Tibial nerve (tissue), 3 donors: Measurements from ENCODE around the gene GLTP.

Experiments
- CTCF ChIP-seq, 5 experiments: fragments of 200-600 bp in 3 of 5; fragments of 450-650 bp in 2 of 5; sonication (generic) in 3 of 5; IDR thresholded peaks; one replicate each; pipeline ENCODE4 v1.5.1; 2016 to 2019; ENCODE audit warnings: antibody characterized with exemption in 5 of 5, mild to moderate bottlenecking in 3 of 5, moderate library complexity in 2 of 5
- POLR2A ChIP-seq, 2 donors: fragments of 450-650 bp; IDR thresholded peaks; one replicate each; pipeline ENCODE4 v1.6.1; 2017; ENCODE audit warnings: antibody characterized with exemption in 2 of 2, mild to moderate bottlenecking in 2 of 2, moderate library complexity in 2 of 2

DNA sequence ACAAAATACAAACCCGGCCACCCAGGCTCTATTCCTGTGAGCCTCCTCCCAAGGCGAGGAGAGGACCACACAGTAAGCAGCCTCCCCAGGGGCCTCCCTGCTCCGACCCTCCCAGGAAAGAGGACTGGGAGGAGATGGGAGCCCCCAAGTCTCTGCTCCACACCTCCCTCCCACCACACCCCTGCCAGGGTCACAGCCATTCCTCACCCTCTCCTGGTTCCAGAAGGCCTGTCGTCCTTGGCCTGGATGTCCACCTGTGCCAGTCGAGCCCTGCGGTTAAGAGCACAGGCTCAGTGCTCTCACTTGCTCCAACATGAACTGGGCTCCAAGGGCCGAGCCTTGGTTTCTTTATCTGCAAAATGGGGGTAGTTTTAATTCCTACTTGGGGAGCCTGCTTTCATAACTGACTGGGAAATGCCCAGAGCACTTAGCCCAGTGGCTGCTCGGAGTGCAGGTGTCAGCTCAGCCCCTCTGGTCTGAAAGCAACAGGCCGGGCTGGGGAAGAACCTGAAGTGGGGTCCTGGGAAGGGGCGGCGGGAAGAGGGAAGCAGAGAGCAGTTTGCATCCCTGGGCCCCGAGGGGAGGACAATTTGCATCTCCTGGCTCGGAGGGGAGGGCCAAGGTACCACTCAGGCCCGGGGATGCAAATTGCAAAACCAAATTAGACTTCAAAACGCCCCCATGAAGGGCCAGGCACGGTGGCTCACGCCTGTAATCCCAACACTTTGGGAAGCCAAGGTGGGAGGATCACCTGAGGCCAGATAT lies 43.3 kb upstream of the GLTP start:
- TF ChIP-seq CTCF (IDR thresholded peaks at IDR 0.05) = no peak
- no peak for TF ChIP-seq POLR2A (IDR thresholded peaks at IDR 0.05)
